ENCODE data around the gene ARL3.

DNA sequence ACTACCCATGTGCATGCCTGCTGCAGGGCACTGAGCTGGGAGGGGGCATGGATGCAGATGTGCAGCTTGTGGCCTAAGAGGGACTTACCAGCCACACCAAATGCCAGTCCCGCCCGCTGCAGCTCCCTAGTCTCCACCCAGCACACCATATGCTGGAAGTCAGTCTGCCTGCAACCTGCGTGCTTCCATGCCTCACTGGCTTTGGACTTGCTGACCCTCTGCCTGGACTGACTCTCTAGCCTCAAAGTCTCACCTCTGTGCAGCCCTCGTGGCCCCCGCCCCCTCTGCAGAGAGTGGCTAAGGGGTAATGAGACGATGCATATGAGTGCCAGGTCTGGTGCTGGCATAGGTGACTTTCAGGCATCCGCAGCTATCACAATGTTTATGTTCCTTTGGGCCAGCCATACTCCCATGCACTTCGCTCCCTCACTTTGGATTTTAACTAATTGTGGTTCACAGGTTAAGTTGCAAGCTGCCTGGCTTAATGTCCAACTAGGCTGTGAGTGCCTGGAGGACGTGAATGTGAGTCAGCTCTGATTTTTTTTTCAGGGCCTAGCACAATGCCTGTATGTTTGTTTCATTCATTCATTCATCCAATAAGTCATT, 48.2 kb downstream of the ARL3 start:
- TF ChIP-seq CTCF (conservative IDR thresholded peaks at IDR 0.05 in 1 of 2, IDR thresholded peaks at IDR 0.05 in 1 of 2; ENCODE audit: low read depth in 1 of 2, low read length in 2 of 2) (no peak), EZH2 (IDR thresholded peaks at IDR 0.05; ENCODE audit: low read length, missing control alignments) (no peak)
